ENCODE data around the gene CARD9. TPM values are rescaled to one million over a fixed set of nuclear protein-coding genes. Genes with fewer than 3 reads are reported as not detected.

CARD9 gene
- total RNA-seq, 1 donor from 2014 or later = not detected

- no peaks in the 10 kb centered on the region for H3K4me1 ChIP-seq
- no peak for DNase-seq (ENCODE audit: low spot score)
- H4K20me1 ChIP-seq (ENCODE audit: low read depth) = no peaks in the 10 kb centered on the region
- no peaks in the 10 kb centered on the region for H3K36me3 ChIP-seq
- no peaks in the 10 kb centered on the region for H3K79me2 ChIP-seq (ENCODE audit: low read depth)
- H3K27ac Mint-ChIP-seq = no peak overlapping the region
- TF ChIP-seq EZH2phosphoT487 (IDR thresholded peaks at IDR 0.05) (no peak), CTCF (IDR thresholded peaks at IDR 0.05) (no peak), EZH2 (IDR thresholded peaks at IDR 0.05) (no peak)
- no peak overlapping the region for H3K27ac ChIP-seq
- H3K4me2 ChIP-seq = no peak overlapping the region
- H3K9me3 Mint-ChIP-seq = no peaks in the 10 kb centered on the region
- H3K36me3 Mint-ChIP-seq = no peaks in the 10 kb centered on the region
- H3K9me3 ChIP-seq (ENCODE audit: low read depth) = no peaks in the 10 kb centered on the region
- H3K9ac ChIP-seq = no peak overlapping the region
- no peaks in the 10 kb centered on the region for H3K4me1 Mint-ChIP-seq
- H2AFZ ChIP-seq (replicated peaks) = no peak overlapping the region
- H3K4me3 Mint-ChIP-seq = no peak overlapping the region
- H3K4me3 ChIP-seq = no peak overlapping the region
- H3K27me3 Mint-ChIP-seq (ENCODE audit: insufficient read depth, low read depth) = peaks cover 6% of the 10 kb centered on the region
- no peaks in the 10 kb centered on the region for H3F3A ChIP-seq (ENCODE audit: low read depth)
- no peaks in the 10 kb centered on the region for H3K27me3 ChIP-seq
Measured at GRCh38 chr9:136355616-136356557, 17.6 kb downstream of the CARD9 start.

- H3K27ac Mint-ChIP-seq = no peak overlapping the region
Measured at GRCh38 chr9:136354592-136355085, 18.8 kb downstream of the CARD9 start.

GRCh38 chr9:136353757-136354488 is 19.5 kb downstream of the CARD9 start:
- Histone ChIP-seq H3K9me3 (ENCODE audit: low read depth) (no peaks in the 10 kb centered on the region), H3K36me3 (no peaks in the 10 kb centered on the region), H2AFZ (replicated peaks) (no peak overlapping the region), H4K20me1 (ENCODE audit: low read depth) (no peaks in the 10 kb centered on the region), H3K4me1 (no peaks in the 10 kb centered on the region), H3K27me3 (no peaks in the 10 kb centered on the region), H3K27ac (no peak overlapping the region), H3K4me3 (no peak overlapping the region), H3K4me2 (no peak overlapping the region), H3K79me2 (ENCODE audit: low read depth) (no peaks in the 10 kb centered on the region), H3K9ac (no peak overlapping the region), H3F3A (ENCODE audit: low read depth) (no peaks in the 10 kb centered on the region)
- peaks cover 2% of the 10 kb centered on the region for H3K27me3 Mint-ChIP-seq (ENCODE audit: insufficient read depth, low read depth)
- H3K9me3 Mint-ChIP-seq = no peaks in the 10 kb centered on the region
- DNase-seq (ENCODE audit: low spot score) = no peak
- no peaks in the 10 kb centered on the region for H3K4me1 Mint-ChIP-seq
- no peak overlapping the region for H3K27ac Mint-ChIP-seq
- no peaks in the 10 kb centered on the region for H3K36me3 Mint-ChIP-seq
- TF ChIP-seq EZH2 (IDR thresholded peaks at IDR 0.05) (no peak), CTCF (IDR thresholded peaks at IDR 0.05) (no peak), EZH2phosphoT487 (IDR thresholded peaks at IDR 0.05) (no peak)
- no peak overlapping the region for H3K4me3 Mint-ChIP-seq

More at GRCh38 chr9:136354592-136355085, 18.8 kb downstream of the CARD9 start:
- Histone ChIP-seq H3K36me3 (no peaks in the 10 kb centered on the region), H2AFZ (replicated peaks) (no peak overlapping the region), H3K9me3 (ENCODE audit: low read depth) (no peaks in the 10 kb centered on the region), H4K20me1 (ENCODE audit: low read depth) (no peaks in the 10 kb centered on the region), H3K79me2 (ENCODE audit: low read depth) (no peaks in the 10 kb centered on the region), H3F3A (ENCODE audit: low read depth) (no peaks in the 10 kb centered on the region), H3K27ac (no peak overlapping the region), H3K4me2 (no peak overlapping the region), H3K4me1 (no peaks in the 10 kb centered on the region), H3K9ac (no peak overlapping the region), H3K27me3 (no peaks in the 10 kb centered on the region), H3K4me3 (no peak overlapping the region)
- Mint-ChIP-seq H3K9me3 (no peaks in the 10 kb centered on the region), H3K27me3 (ENCODE audit: insufficient read depth, low read depth) (peaks cover 2% of the 10 kb centered on the region), H3K4me1 (no peaks in the 10 kb centered on the region), H3K4me3 (no peak overlapping the region), H3K36me3 (no peaks in the 10 kb centered on the region)
- no peak for DNase-seq (ENCODE audit: low spot score)
- TF ChIP-seq EZH2 (IDR thresholded peaks at IDR 0.05) (no peak), CTCF (IDR thresholded peaks at IDR 0.05) (no peak), EZH2phosphoT487 (IDR thresholded peaks at IDR 0.05) (no peak)

Data from neural progenitor cell (in vitro differentiated cells).